Measurements from ENCODE around the gene UNK. TPM values are rescaled to one million over a fixed set of nuclear protein-coding genes. Genes with fewer than 3 reads are reported as not detected.
"Not testable (repeated sequence)": the region's sequence is repeated elsewhere in the genome, so short reads cannot be mapped to it uniquely, and the experiment has no call there.

The UNK gene
- total RNA-seq, 4 donors from 2014 or later = 30.2 to 53.4 (median 36.2) TPM

GRCh38 chr17:75810216-75810615 is 25.6 kb downstream of the UNK start:
- no peaks in the 10 kb centered on the region for H3K27me3 ChIP-seq

GRCh38 chr17:75810756-75811155 is 26.1 kb downstream of the UNK start:
- not testable (repeated sequence) for H3K27ac ChIP-seq; DNase-seq (ENCODE audit: low spot score in 2 of 2); H3K4me3 ChIP-seq; H3K9me3 ChIP-seq; H3K27me3 ChIP-seq
- peaks cover 0 to 65% (median 11%) of the 10 kb centered on the region in 3 donors for H3K36me3 ChIP-seq
- 93% methylated on average over 11 of the region's 11 CpGs for WGBS, 2 donors
- H3K4me1 ChIP-seq = peaks cover 0 to 43% (median 6%) of the 10 kb centered on the region in 4 donors

More at GRCh38 chr17:75810216-75810615, 25.6 kb downstream of the UNK start:
- Histone ChIP-seq H3K27ac (peak overlapping the region in 2 of 4 donors; percentile 79 to 83), H3K4me1 (peaks cover 0 to 43% (median 6%) of the 10 kb centered on the region in 4 donors), H3K4me3 (no peak overlapping the region), H3K36me3 (peaks cover 0 to 59% (median 9%) of the 10 kb centered on the region in 3 donors), H3K9me3 (no peaks in the 10 kb centered on the region)
- no peak for DNase-seq (ENCODE audit: low spot score in 2 of 2)
- WGBS, 2 donors = 90 to 97% methylated on average over 5 of the region's 5 CpGs
- no peak for TF ChIP-seq CTCF (IDR thresholded peaks at IDR 0.05)
- TF ChIP-seq EP300 (IDR thresholded peaks at IDR 0.05) = no peak
- TF ChIP-seq POLR2A (IDR thresholded peaks at IDR 0.05) = no peak

GRCh38 chr17:75811174-75811573 is 26.6 kb downstream of the UNK start:
- TF ChIP-seq POLR2A (IDR thresholded peaks at IDR 0.05) (no peak), EP300 (IDR thresholded peaks at IDR 0.05) (no peak), CTCF (IDR thresholded peaks at IDR 0.05) (no peak)
- Histone ChIP-seq H3K36me3 (peaks cover 0 to 69% (median 11%) of the 10 kb centered on the region in 3 donors), H3K4me1 (peaks cover 0 to 43% (median 6%) of the 10 kb centered on the region in 4 donors), H3K27ac (no peak overlapping the region), H3K27me3 (no peaks in the 10 kb centered on the region), H3K9me3 (no peaks in the 10 kb centered on the region), H3K4me3 (no peak overlapping the region)
- 85 to 94% methylated on average over 7 of the region's 7 CpGs for WGBS, 2 donors
- no peak for DNase-seq (ENCODE audit: low spot score in 2 of 2)

- peaks cover 0 to 35% (median 6%) of the 10 kb centered on the region in 4 donors for H3K4me1 ChIP-seq
- H3K27ac ChIP-seq = no peak overlapping the region
- no peak for DNase-seq (ENCODE audit: low spot score in 2 of 2)
- WGBS, 2 donors = 88 to 92% methylated on average over 27 of the region's 27 CpGs
- H3K27me3 ChIP-seq = no peaks in the 10 kb centered on the region
- H3K36me3 ChIP-seq = peaks cover 0 to 81% (median 18%) of the 10 kb centered on the region in 3 donors
- H3K9me3 ChIP-seq = no peaks in the 10 kb centered on the region
- TF ChIP-seq CTCF (IDR thresholded peaks at IDR 0.05) (no peak), POLR2A (IDR thresholded peaks at IDR 0.05) (no peak)
- no peak overlapping the region for H3K4me3 ChIP-seq
These were observed 27.7 kb downstream of the UNK start for GRCh38 chr17:75812096-75813013.

- H3K4me3 ChIP-seq = no peak overlapping the region
- H3K36me3 ChIP-seq = peaks cover 0 to 91% (median 28%) of the 10 kb centered on the region in 3 donors
- DNase-seq (ENCODE audit: low spot score in 2 of 2) = no peak
- WGBS, 2 donors = 81 to 82% methylated on average over 24 of the region's 24 CpGs
- H3K9me3 ChIP-seq = no peaks in the 10 kb centered on the region
- H3K27me3 ChIP-seq = no peaks in the 10 kb centered on the region
- peak overlapping the region in 1 of 4 donors; percentile 0 for H3K27ac ChIP-seq
- peaks cover 0 to 26% (median 6%) of the 10 kb centered on the region in 4 donors for H3K4me1 ChIP-seq
- TF ChIP-seq EP300 (IDR thresholded peaks at IDR 0.05) = no peak
- no peak for TF ChIP-seq CTCF (IDR thresholded peaks at IDR 0.05)
- no peak for TF ChIP-seq POLR2A (IDR thresholded peaks at IDR 0.05)
These were observed 28.7 kb downstream of the UNK start for GRCh38 chr17:75813081-75814020.

Data from tibial nerve (tissue), 4 donors.